ENCODE results near the gene ZKSCAN7.
"Not testable (repeated sequence)": the region's sequence is repeated elsewhere in the genome, so short reads cannot be mapped to it uniquely, and the experiment has no call there.

Gene ZKSCAN7

DNA sequence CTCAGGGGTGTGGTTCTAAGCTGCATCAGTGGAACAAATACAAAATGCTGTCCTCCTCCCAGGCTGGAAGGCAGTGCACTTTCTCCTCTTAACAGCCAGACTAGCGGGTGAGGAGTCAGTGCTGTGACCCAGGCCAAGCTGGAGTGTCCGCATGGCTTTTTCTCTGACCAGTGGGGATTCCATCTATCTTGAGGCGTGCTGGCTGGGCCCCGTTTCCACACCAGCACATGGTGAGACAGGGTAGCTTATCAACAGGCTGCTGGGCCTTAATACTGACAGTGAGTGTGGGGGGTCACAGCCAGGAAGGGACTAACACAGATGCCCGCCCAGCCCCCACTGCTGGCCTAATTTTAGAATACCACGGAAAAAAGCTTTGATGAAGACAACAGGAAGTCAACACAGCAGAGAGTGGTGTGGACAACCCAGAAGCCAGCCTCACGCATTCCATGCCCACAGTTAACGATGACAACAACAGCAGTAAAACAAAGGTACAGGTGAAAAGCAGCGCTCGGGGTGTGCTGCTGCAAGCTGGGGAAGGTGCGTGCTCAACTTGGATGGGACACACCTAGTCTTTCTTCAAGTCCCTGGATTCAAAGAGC lies 22.5 kb downstream of the ZKSCAN7 start:
- not testable (repeated sequence) for DNase-seq (ENCODE audit: low spot score)

DNA sequence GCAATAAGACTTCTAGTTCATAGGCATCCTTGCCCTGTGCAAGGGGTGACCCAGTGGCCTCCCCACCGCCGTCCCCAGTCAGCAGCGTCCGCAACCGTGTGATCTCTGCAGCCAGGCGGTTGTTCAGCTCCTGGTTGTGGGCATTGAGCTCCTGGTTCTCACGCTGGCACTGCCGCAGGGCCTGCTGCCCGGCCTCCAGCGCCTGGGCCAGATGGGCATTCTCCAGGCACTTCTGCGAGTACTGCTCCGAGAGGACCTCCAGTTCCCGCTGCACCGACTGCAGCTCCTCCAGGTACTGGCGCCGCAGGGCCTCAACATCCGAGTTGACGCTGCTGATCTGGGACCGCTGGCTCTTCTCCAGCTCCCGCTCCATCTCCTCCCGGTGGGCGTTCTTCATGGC lies 23.3 kb downstream of the ZKSCAN7 start:
- not testable (repeated sequence) for DNase-seq (ENCODE audit: low spot score)

DNA sequence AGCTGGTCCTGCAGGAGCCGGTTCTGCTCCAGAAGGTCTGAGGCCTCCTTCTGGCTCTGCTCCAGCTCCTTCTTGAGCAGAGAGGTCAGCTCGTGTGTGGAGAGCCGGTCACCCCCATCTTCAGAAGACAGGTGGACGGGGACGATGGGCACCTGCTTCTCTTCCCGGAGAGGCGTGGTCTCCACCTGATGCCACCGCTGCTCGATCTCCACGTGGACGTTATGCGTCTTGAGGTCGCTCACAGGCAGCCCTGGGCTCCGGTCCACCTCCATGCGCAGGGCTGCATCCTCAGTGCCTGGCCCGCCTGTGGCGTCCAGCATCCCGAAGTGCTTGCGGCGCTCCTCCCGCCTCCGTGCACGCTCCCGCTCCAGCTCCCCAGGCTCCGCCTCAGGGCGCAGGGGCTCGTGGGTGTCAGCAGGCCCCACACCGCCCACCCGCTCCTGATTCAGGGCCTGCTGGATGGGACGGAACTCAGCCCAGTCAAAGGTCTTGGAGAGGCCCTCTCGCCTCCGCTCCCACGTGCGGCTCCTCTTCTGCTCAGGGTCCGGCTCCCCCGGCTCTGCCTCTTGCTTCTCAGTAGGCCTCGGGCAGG lies 24.0 kb downstream of the ZKSCAN7 start:
- DNase-seq (ENCODE audit: low spot score) = not testable (repeated sequence)

DNA sequence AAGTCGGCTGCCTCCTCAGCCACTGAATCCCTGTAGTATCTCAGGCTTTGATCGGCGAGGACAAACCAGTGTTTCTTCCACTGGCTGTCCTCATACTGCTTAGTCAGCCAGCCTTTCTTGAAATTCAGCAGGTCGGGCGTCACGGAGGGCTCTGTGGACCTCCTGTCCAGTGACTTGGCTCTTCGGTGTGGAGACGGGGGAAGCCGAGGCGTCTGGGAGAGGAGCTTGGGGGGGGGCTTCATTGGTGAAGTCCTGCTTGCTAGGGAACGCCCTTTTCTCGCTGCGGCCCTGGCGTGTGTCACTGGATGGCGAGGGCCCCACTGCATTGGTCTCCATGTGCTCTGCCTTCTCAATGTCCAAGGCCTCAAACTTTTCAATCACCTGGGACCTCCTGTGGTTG lies 24.8 kb downstream of the ZKSCAN7 start:
- not testable (repeated sequence) for DNase-seq (ENCODE audit: low spot score)

DNA sequence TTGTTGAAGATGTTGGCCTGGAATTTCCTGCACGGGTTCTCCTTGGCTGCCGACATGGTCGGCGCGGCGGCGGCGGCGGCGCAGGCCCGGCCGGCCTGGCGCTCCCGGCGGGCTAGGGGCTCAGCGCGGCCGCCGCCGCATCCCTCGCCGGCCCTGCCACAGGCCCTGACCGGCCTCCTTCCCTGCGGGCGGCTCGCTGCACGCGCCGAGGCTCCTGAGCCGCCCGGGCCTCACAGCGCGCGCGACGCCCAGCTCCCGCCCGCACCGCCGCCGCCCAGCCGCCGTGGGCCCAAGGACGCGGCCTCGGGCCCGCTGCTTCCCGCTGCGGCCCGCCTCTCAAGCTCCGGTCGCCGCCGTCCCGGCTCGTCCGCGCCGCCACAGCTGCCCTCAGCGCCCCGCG lies 26.0 kb downstream of the ZKSCAN7 start:
- DNase-seq (ENCODE audit: low spot score) = not testable (repeated sequence)

DNA sequence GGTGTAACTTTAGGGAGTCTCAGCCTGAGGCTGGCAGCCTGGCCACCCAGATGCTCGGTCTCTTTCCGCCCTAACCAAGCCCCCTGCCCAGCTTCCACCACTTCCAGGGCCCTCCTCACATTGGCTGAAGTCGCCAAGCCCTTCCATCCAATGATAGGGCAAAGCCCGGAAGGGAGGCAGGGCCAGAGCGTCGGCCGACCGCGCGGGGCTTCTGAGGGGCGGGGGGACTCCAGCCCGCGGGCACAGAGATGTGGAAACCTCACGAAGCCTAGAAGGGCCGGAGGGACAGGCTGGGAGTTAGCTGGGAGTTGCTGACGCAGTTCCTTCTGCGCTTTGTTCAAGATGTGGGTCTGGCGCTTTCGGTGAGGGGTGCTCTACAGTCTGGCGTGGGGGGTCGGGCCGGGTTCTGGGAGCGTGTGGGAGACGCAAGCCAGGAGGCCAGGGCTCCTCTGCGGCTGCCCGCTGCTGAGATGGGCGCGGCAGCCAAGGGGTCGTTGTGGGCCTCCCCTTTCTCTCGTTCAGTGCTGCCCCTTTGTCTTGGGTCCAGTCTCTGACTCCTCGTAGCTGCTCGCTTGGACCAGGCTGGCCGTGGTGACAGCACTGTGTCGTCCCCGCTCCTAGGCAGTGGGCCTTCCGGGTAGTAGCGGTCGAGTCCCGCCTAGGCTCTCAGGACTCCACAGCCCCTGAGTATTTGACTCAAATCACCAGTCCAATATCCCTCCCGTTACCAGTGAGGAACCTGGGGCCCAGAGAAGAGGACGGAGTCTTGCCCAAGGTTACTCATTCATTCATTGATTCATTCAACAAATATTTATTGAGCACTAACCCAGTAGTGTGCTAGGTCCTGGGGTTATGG lies 29.9 kb downstream of the ZKSCAN7 start, which contains the start of gene ZNF660:
Gene ZNF660, plus strand, starts transcription at position 319 of the 856 bp plus-strand sequence. CDS start 9,230 bp downstream, outside the sequence.
- DNase-seq (ENCODE audit: low spot score) = peak; percentile 96

DNA sequence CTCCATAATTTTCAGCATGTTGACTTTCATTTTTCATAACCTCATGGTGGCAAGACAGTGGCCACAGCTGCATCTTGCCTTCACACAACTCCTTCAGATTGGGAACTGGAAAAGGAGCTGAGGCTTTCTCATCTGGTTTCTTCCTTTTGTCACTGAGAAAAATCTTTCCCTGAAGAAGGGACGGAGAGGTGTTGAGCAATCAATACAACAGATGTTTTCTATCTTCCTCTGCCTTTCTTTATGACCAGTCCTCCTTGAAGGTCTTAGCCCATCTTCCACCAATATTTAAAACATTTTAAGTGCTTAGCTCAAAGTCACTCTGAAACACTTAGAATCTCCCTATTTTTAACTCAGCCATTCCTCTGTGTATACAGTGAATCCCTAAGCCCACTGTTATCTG lies 41.6 kb downstream of the ZKSCAN7 start:
- DNase-seq (ENCODE audit: low spot score) = no peak

DNA sequence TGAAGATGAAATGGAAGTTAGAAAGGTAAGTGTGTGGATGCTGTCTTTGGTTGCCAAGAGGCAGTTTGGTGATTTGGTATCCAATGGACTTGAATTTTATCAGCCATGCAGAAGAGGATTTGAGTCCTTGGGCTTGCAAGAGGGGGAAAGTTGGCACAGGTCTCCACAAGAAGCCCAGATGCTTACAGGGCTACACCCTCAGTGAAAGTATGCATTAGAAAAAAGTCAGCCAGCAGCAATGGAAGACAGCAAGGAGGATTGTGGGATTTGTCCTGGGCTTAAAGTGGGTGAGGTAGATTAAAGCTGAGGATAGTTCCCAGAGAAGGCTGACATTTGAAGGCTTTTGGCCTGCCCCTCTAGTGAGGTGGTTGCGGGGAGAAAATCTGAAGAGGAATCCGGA lies 46.8 kb downstream of the ZKSCAN7 start:
- no peak for DNase-seq (ENCODE audit: low spot score)

DNA sequence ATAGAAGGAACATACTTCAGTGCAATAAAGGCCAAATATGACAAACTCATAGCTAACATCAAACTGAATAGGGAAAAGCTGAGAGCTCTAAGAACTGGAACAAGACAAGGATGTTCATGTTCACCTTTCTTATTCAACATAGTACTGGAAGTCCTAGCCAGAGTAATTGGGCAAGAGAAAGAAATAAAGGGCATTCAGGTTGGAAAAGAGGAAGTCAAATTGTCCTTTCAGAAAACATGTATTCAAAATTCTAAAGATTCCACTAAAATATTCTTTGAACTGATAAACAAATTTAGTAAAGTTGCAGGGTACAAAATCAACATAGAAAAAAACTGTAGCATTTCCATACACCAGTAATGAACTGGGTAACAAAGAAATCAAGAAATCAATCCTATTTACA lies 57.7 kb downstream of the ZKSCAN7 start:
- DNase-seq (ENCODE audit: low spot score) = no peak
